ENCODE results near the gene PDE6D. TPM values are rescaled to one million over a fixed set of nuclear protein-coding genes. Genes with fewer than 3 reads are reported as not detected.

The PDE6D gene
- total RNA-seq, 4 donors from 2014 or later, result 20.0 to 59.4 (median 25.7) TPM

GRCh38 chr2:231726276-231726675, 54.8 kb downstream of the PDE6D start:
- Histone ChIP-seq H3K4me1 (no peaks in the 10 kb centered on the region), H3K9me3 (no peaks in the 10 kb centered on the region), H3K27ac (no peak overlapping the region), H3K36me3 (peaks cover 0 to 1% (median 0%) of the 10 kb centered on the region in 3 donors), H3K27me3 (no peaks in the 10 kb centered on the region), H3K4me3 (no peak overlapping the region)
- TF ChIP-seq CTCF (IDR thresholded peaks at IDR 0.05), result no peak
- TF ChIP-seq POLR2A (IDR thresholded peaks at IDR 0.05), result no peak
- no peak for DNase-seq

- no peak overlapping the region for H3K4me3 ChIP-seq
- H3K27ac ChIP-seq, result no peak overlapping the region
- no peaks in the 10 kb centered on the region for H3K36me3 ChIP-seq
- DNase-seq, result no peak
- H3K27me3 ChIP-seq, result no peaks in the 10 kb centered on the region
- no peaks in the 10 kb centered on the region for H3K4me1 ChIP-seq
- no peak for TF ChIP-seq CTCF (IDR thresholded peaks at IDR 0.05)
- no peaks in the 10 kb centered on the region for H3K9me3 ChIP-seq
Measured at GRCh38 chr2:231725476-231725875, 55.6 kb downstream of the PDE6D start.

GRCh38 chr2:231722721-231723307, 58.3 kb downstream of the PDE6D start:
- H3K4me1 ChIP-seq, result no peaks in the 10 kb centered on the region
- H3K4me3 ChIP-seq, result no peak overlapping the region
- H3K36me3 ChIP-seq, result no peaks in the 10 kb centered on the region
- no peaks in the 10 kb centered on the region for H3K27me3 ChIP-seq
- H3K9me3 ChIP-seq, result no peaks in the 10 kb centered on the region
- no peak overlapping the region for H3K27ac ChIP-seq
- DNase-seq, result no peak
- no peak for TF ChIP-seq POLR2A (IDR thresholded peaks at IDR 0.05)
- no peak for TF ChIP-seq CTCF (IDR thresholded peaks at IDR 0.05)

GRCh38 chr2:231720987-231721966, 59.8 kb downstream of the PDE6D start:
- Histone ChIP-seq H3K27ac (no peak overlapping the region), H3K27me3 (no peaks in the 10 kb centered on the region), H3K4me3 (no peak overlapping the region), H3K4me1 (no peaks in the 10 kb centered on the region), H3K36me3 (no peaks in the 10 kb centered on the region), H3K9me3 (no peaks in the 10 kb centered on the region)
- TF ChIP-seq CTCF (IDR thresholded peaks at IDR 0.05) (peak in 1 of 6 experiments; percentile 11), POLR2A (IDR thresholded peaks at IDR 0.05) (no peak)
- DNase-seq, result no peak

GRCh38 chr2:231720292-231720986, 60.6 kb downstream of the PDE6D start:
- Histone ChIP-seq H3K4me3 (no peak overlapping the region), H3K27me3 (no peaks in the 10 kb centered on the region), H3K9me3 (no peaks in the 10 kb centered on the region), H3K4me1 (no peaks in the 10 kb centered on the region), H3K36me3 (no peaks in the 10 kb centered on the region), H3K27ac (no peak overlapping the region)
- DNase-seq, result no peak
- no peak for TF ChIP-seq CTCF (IDR thresholded peaks at IDR 0.05)
- TF ChIP-seq POLR2A (IDR thresholded peaks at IDR 0.05), result no peak
